GM12878 (cell line): Measurements from ENCODE around the gene CFAP299. TPM values are rescaled to one million over a fixed set of nuclear protein-coding genes. Genes with fewer than 3 reads are reported as not detected.

Source experiments
- ATAC-seq: fragments of 200-7000 bp; cut with Tn5 transposase; 3 replicates; pipeline ENCODE4 v1.9.1; 2020; ENCODE audit warnings: mild to moderate bottlenecking, moderate library complexity
- BruUV-seq: library from RNA; stranded (reverse); fragments of 400-500 nt; replicated peaks from 2 replicates; lab custom pipeline; 2021; lab: Mats Ljungman, UMichigan
- CTCF ChIA-PET: fragments of 300-600 bp; sonication (Branson Sonifier 250); formaldehyde crosslinking; extraction: SDS; loops from one replicate; lab custom pipeline; 2021; ENCODE audit warnings: inconsistent platforms; lab: Yijun Ruan, JAX
- POLR2A ChIA-PET: fragments of 350-600 bp; formaldehyde crosslinking; extraction: SDS; loops from one replicate; lab custom pipeline; 2021; ENCODE audit warnings: inconsistent platforms; lab: Charles Lee
- RAD21 ChIA-PET: fragments of 300-600 bp; sonication (Branson Sonifier 250); formaldehyde crosslinking; loops from one replicate; lab custom pipeline; 2023; ENCODE audit warnings: antibody characterized with exemption; ENCODE audit not compliant: unreplicated experiment; lab: Charles Lee
- SMC1A ChIA-PET: fragments of 300-600 bp; sonication (Branson Sonifier 250); formaldehyde crosslinking; loops from one replicate; lab custom pipeline; 2023; ENCODE audit not compliant: unreplicated experiment, uncharacterized antibody; lab: Charles Lee
- DNase-seq: peaks from one replicate; pipeline ENCODE4 v3.0.0-alpha.2; 2011; ENCODE audit warnings: low read depth, low spot score
- FAIRE-seq: peaks from 3 replicates; lab custom pipeline; 2011; peaks lifted over from hg19 to GRCh38; lab: Jason Lieb, UNC
- H2AFZ ChIP-seq: 2 replicates; pipeline ENCODE4 v1.6.0; 2011; ENCODE audit warnings: low read depth, low read length, control low read depth; ENCODE audit not compliant: control insufficient read depth
- H3K27ac ChIP-seq: 2 replicates; pipeline ENCODE4 v1.5.1; 2011; ENCODE audit warnings: control low read depth; ENCODE audit not compliant: control insufficient read depth, insufficient read depth
- H3K27me3 ChIP-seq, 2 experiments: replicated peaks in 1 of 2; 2 replicates each; pipeline versions ENCODE4 v1.6.0 to v1.6.1; 2011; ENCODE audit warnings: low read length in 1 of 2; ENCODE audit not compliant: control insufficient read depth in 2 of 2, insufficient read depth in 2 of 2
- H3K36me3 ChIP-seq, 2 experiments: 2 replicates each; pipeline ENCODE4 v1.5.1; 2011; ENCODE audit warnings: low read length in 1 of 2; ENCODE audit not compliant: control insufficient read depth in 2 of 2, insufficient read depth in 2 of 2
- H3K4me1 ChIP-seq: 2 replicates; pipeline ENCODE4 v1.6.1; 2011; ENCODE audit warnings: mild to moderate bottlenecking, low read length, moderate library complexity, mixed read lengths; ENCODE audit not compliant: control insufficient read depth, insufficient read depth
- H3K4me2 ChIP-seq: 2 replicates; pipeline ENCODE4 v1.6.0; 2011; ENCODE audit warnings: control low read depth; ENCODE audit not compliant: control insufficient read depth, insufficient read depth
- H3K4me3 ChIP-seq: fragments of 200-600 bp; sonication (generic); 2 replicates; pipeline ENCODE4 v1.5.1; 2016
- H3K79me2 ChIP-seq: 2 replicates; pipeline ENCODE4 v1.6.0; 2011; ENCODE audit warnings: low read length; ENCODE audit not compliant: control insufficient read depth, insufficient read depth
- H3K9ac ChIP-seq: 2 replicates; pipeline ENCODE4 v1.8.0; 2011; ENCODE audit warnings: low read length, control low read depth, mixed read lengths; ENCODE audit not compliant: control insufficient read depth, insufficient read depth
- H3K9me3 ChIP-seq: replicated peaks from 3 replicates; pipeline ENCODE4 v1.5.1; 2011; ENCODE audit warnings: mild to moderate bottlenecking, low read length; ENCODE audit not compliant: control insufficient read depth, insufficient read depth
- H4K20me1 ChIP-seq: 2 replicates; pipeline ENCODE4 v1.6.0; 2011; ENCODE audit not compliant: control insufficient read depth, insufficient read depth
- BACH1 ChIP-seq: fragments of 450-650 bp; IDR thresholded peaks from 2 replicates; pipeline ENCODE4 v1.6.1; 2017; ENCODE audit warnings: mild to moderate bottlenecking, borderline replicate concordance
- BCLAF1 ChIP-seq: fragments of 450-650 bp; IDR thresholded peaks from 2 replicates; pipeline ENCODE4 v1.6.1; 2017; ENCODE audit warnings: antibody characterized with exemption, mild to moderate bottlenecking, moderate library complexity
- CBFB ChIP-seq: IDR thresholded peaks from 2 replicates; pipeline ENCODE4 v1.6.1; 2016; ENCODE audit warnings: antibody characterized with exemption, low read depth
- E2F8 ChIP-seq: fragments of 450-650 bp; IDR thresholded peaks from 2 replicates; pipeline ENCODE4 v1.6.1; 2018; ENCODE audit warnings: mild to moderate bottlenecking, low read depth, moderate library complexity; ENCODE audit not compliant: partially characterized antibody
- IRF3 ChIP-seq: fragments of 450-650 bp; IDR thresholded peaks from 2 replicates; pipeline ENCODE4 v1.6.1; 2014; ENCODE audit warnings: mild to moderate bottlenecking
- IRF5 ChIP-seq: fragments of 450-650 bp; IDR thresholded peaks from 2 replicates; pipeline ENCODE4 v1.6.1; 2017; ENCODE audit warnings: borderline replicate concordance
- MLLT1 ChIP-seq: fragments of 450-650 bp; IDR thresholded peaks from 2 replicates; pipeline ENCODE4 v1.6.1; 2016; ENCODE audit warnings: mild to moderate bottlenecking
- MXI1 ChIP-seq: fragments of 150-350 bp; IDR thresholded peaks from 2 replicates; pipeline ENCODE4 v1.6.1; 2011; ENCODE audit warnings: low read depth, mild to moderate bottlenecking, inconsistent platforms, low read length, improper control_type of control experiment
- PBX3 ChIP-seq: IDR thresholded peaks from 2 replicates; pipeline ENCODE4 v1.6.1; 2011; ENCODE audit warnings: mild to moderate bottlenecking, low read depth, low read length, moderate library complexity; ENCODE audit not compliant: insufficient replicate concordance
- RB1 ChIP-seq: fragments of 450-650 bp; formaldehyde crosslinking; IDR thresholded peaks from 2 replicates; pipeline ENCODE4 v1.6.1; 2017; ENCODE audit warnings: mild to moderate bottlenecking, borderline replicate concordance
- SMAD5 ChIP-seq: IDR thresholded peaks from 2 replicates; pipeline ENCODE4 v1.6.1; 2016; ENCODE audit warnings: antibody characterized with exemption, low read depth
- TCF7 ChIP-seq: IDR thresholded peaks from 2 replicates; pipeline ENCODE4 v1.6.1; 2014; ENCODE audit warnings: antibody characterized with exemption, borderline replicate concordance
- ZNF217 ChIP-seq: fragments of 450-650 bp; IDR thresholded peaks from 2 replicates; pipeline ENCODE4 v1.6.1; 2017; ENCODE audit warnings: antibody characterized with exemption, mild to moderate bottlenecking
- ZNF622 ChIP-seq: fragments of 450-650 bp; IDR thresholded peaks from 2 replicates; pipeline ENCODE4 v1.6.1; 2017; ENCODE audit warnings: mild to moderate bottlenecking, inconsistent platforms
- WGBS: methylation state at CpG from one replicate; pipeline ENCODE4 v1.1.6; 2016; ENCODE audit warnings: low lambda C conversion rate; ENCODE audit not compliant: insufficient replicate concordance, insufficient coverage; ENCODE audit errors: missing lambda C conversion rate; 5-methylcytosine and 5-hydroxymethylcytosine counted together
- in situ Hi-C: fragments of 300-500 bp; cut with MboI; formaldehyde crosslinking; loops from 9 replicates; pipeline ENCODE4 v1.14.3; 2018; ENCODE audit warnings: mixed read lengths
- intact Hi-C: fragments of 100-400 bp; cut with micrococcal nuclease; formaldehyde crosslinking; loops from one replicate; pipeline ENCODE4 v1.14.2; 2022; ENCODE audit not compliant: unreplicated experiment
- polyA plus RNA-seq, 11 experiments: library from polyadenylated mRNA; depleted of rRNA in 4 of 11; unstranded in 6 of 11; stranded (reverse) in 5 of 11; fragments of >200 nt; fragmentation: Nextera tagmentation in 4 of 11; fragmentation: Illumina TruSeq in 1 of 11; extraction: Ambion mirVana in 4 of 11; extraction: Trizol in 1 of 11; gene quantifications; 1 replicate in 1 of 11; 2 replicates in 10 of 11; pipeline versions ENCODE4 v1.2.1 to v1.2.3, GENCODE V29; 2011 to 2016; ENCODE audit warnings: inconsistent platforms in 2 of 11, missing spikeins in 2 of 11, low read depth in 1 of 11
- total RNA-seq, 4 experiments: library from RNA; depleted of rRNA in 3 of 4; stranded (reverse); fragments of >200 nt in 3 of 4; fragmentation: Illumina TruSeq in 1 of 4; extraction: Trizol in 1 of 4; gene quantifications; 2 replicates each; pipeline versions ENCODE4 v1.2.1 to v1.2.3, GENCODE V29; 2013 to 2021

Gene CFAP299
- total and polyA plus RNA-seq, 10 of the 15 experiments (the other 5 are each of a cell fraction or from before 2014, with no cell fraction given): 0.06 to 0.34 TPM; not detected in 8

GRCh38 chr4:80560337-80560736 lies 224.8 kb downstream of the CFAP299 start:
- SMC1A ChIA-PET: no interaction called here
- H3K36me3 ChIP-seq: no peaks in the 10 kb centered on the region
- H3K79me2 ChIP-seq: no peaks in the 10 kb centered on the region
- DNase-seq (no peak), ATAC-seq (no peak), FAIRE-seq (no peak)
- no peaks in the 10 kb centered on the region; the same call in 2 of the 3 replicates for H3K9me3 ChIP-seq
- intact Hi-C loops (no loop called here), in situ Hi-C loops (no loop called here)
- no peak overlapping the region for H3K4me3 ChIP-seq
- RAD21 ChIA-PET: no interaction called here
- BruUV-seq: no TSS peak
- H4K20me1 ChIP-seq: no peaks in the 10 kb centered on the region
- no peaks in the 10 kb centered on the region; a peak in 1 of 4 replicates for H3K27me3 ChIP-seq
- no peaks in the 10 kb centered on the region for H3K4me1 ChIP-seq
- CTCF ChIA-PET: no interaction called here
- WGBS: 3% methylated on average over 3 of the region's 3 CpGs
- H3K27ac ChIP-seq: no peak overlapping the region
- H3K9ac ChIP-seq: no peak overlapping the region
- H3K4me2 ChIP-seq: no peak overlapping the region
- H2AFZ ChIP-seq: no peak overlapping the region
- POLR2A ChIA-PET: no interaction called here
- no peak for TF ChIP-seq E2F8
- TF ChIP-seq IRF3: no peak
- no peak for TF ChIP-seq MXI1
- no peak for TF ChIP-seq RB1
- no peak for TF ChIP-seq BACH1
- TF ChIP-seq SMAD5: no peak
- no peak for TF ChIP-seq ZNF217
- TF ChIP-seq CBFB: no peak
- TF ChIP-seq ZNF622: no peak
- TF ChIP-seq BCLAF1: no peak
- no peak for TF ChIP-seq MLLT1
- no peak for TF ChIP-seq IRF5
- TF ChIP-seq TCF7: no peak
- no peak for TF ChIP-seq PBX3
